Gastroesophageal sphincter (tissue), 4 donors: ENCODE results near the gene ZMIZ1. TPM values are rescaled to one million over a fixed set of nuclear protein-coding genes. Genes with fewer than 3 reads are reported as not detected.

Experiments
- ATAC-seq: fragments of 150-250 bp; one replicate; pipeline ENCODE4 v1.9.1; 2016; ENCODE audit warnings: mild to moderate bottlenecking, moderate library complexity
- H3K27ac ChIP-seq, 4 donors: fragments of 200-600 bp; sonication (generic) in 3 of 4; 1 replicate in 3 of 4; 2 replicates in 1 of 4; pipeline ENCODE4 v1.5.1; 2016 to 2019
- H3K27me3 ChIP-seq: fragments of 200-600 bp; sonication (generic); one replicate; pipeline ENCODE4 v1.5.1; 2019
- H3K36me3 ChIP-seq, 2 donors: fragments of 200-600 bp; sonication (generic); one replicate each; pipeline ENCODE4 v1.5.1; 2019; ENCODE audit warnings: control low read depth in 1 of 2
- H3K4me1 ChIP-seq, 3 donors: fragments of 200-600 bp; sonication (generic); 1 replicate in 2 of 3; 2 replicates in 1 of 3; pipeline ENCODE4 v1.5.1; 2016 to 2019; ENCODE audit warnings: control low read depth in 2 of 3
- H3K4me3 ChIP-seq, 2 donors: fragments of 200-600 bp; sonication (generic); one replicate each; pipeline ENCODE4 v1.5.1; 2019; ENCODE audit warnings: mild to moderate bottlenecking in 1 of 2, moderate library complexity in 1 of 2
- H3K9me3 ChIP-seq, 3 donors: fragments of 200-600 bp; sonication (generic); one replicate each; pipeline ENCODE4 v1.5.1; 2017 to 2019; ENCODE audit warnings: control low read depth in 2 of 3
- CTCF ChIP-seq, 4 experiments: fragments of 200-600 bp in 2 of 4; fragments of 450-650 bp in 2 of 4; sonication (generic) in 1 of 4; IDR thresholded peaks; one replicate each; pipeline ENCODE4 v1.5.1; 2017 to 2019; ENCODE audit warnings: antibody characterized with exemption in 4 of 4, mild to moderate bottlenecking in 2 of 4, moderate library complexity in 2 of 4
- EP300 ChIP-seq: sonication (generic); formaldehyde crosslinking; IDR thresholded peaks from one replicate; pipeline ENCODE4 v1.6.1; 2017; ENCODE audit warnings: antibody characterized with exemption, mild to moderate bottlenecking
- POLR2A ChIP-seq, 2 donors: fragments of 450-650 bp; IDR thresholded peaks; one replicate each; pipeline ENCODE4 v1.6.1; 2017; ENCODE audit warnings: antibody characterized with exemption in 2 of 2, mild to moderate bottlenecking in 2 of 2, moderate library complexity in 1 of 2
- POLR2AphosphoS5 ChIP-seq: sonication (generic); formaldehyde crosslinking; IDR thresholded peaks from one replicate; pipeline ENCODE4 v1.6.1; 2017; ENCODE audit warnings: antibody characterized with exemption
- WGBS, 2 donors: methylation state at CpG; one replicate each; pipeline ENCODE4 v1.1.5; 2018; ENCODE audit warnings: low coverage in 1 of 2; 5-methylcytosine and 5-hydroxymethylcytosine counted together
- total RNA-seq, 4 donors: library from RNA; depleted of rRNA; stranded (reverse); fragments of >200 nt; gene quantifications; one replicate each; pipeline ENCODE4 v1.1.0, GENCODE V29; 2016

The ZMIZ1 gene
- total RNA-seq, 4 donors from 2014 or later: 36.3 to 79.2 (median 67.1) TPM

GRCh38 chr10:79024296-79024695 lies 44.5 kb upstream of the ZMIZ1 start:
- H3K36me3 ChIP-seq: no peaks in the 10 kb centered on the region
- TF ChIP-seq POLR2A (IDR thresholded peaks at IDR 0.05): no peak
- no peak for TF ChIP-seq EP300
- TF ChIP-seq CTCF (IDR thresholded peaks at IDR 0.05): no peak
- no peak for TF ChIP-seq POLR2AphosphoS5
- no peaks in the 10 kb centered on the region for H3K9me3 ChIP-seq
- H3K27ac ChIP-seq: peak overlapping the region in 2 of 4 donors; percentile 36 to 41
- no peaks in the 10 kb centered on the region for H3K27me3 ChIP-seq
- 91% methylated on average over 5 of the region's 6 CpGs; no CpG with 5 or more reads in 1 of the 2 donors for WGBS, 2 donors
- no peak for ATAC-seq
- H3K4me1 ChIP-seq: peaks cover 0 to 25% (median 4%) of the 10 kb centered on the region in 3 donors
- no peak overlapping the region for H3K4me3 ChIP-seq

- Histone ChIP-seq H3K9me3 (no peaks in the 10 kb centered on the region), H3K27ac (peak overlapping the region in 2 of 4 donors; percentile 36 to 41), H3K4me1 (peaks cover 0 to 25% (median 4%) of the 10 kb centered on the region in 3 donors), H3K4me3 (no peak overlapping the region), H3K36me3 (no peaks in the 10 kb centered on the region), H3K27me3 (no peaks in the 10 kb centered on the region)
- TF ChIP-seq EP300: no peak
- no peak for TF ChIP-seq POLR2A (IDR thresholded peaks at IDR 0.05)
- no peak for TF ChIP-seq CTCF (IDR thresholded peaks at IDR 0.05)
- TF ChIP-seq POLR2AphosphoS5: no peak
- no peak for ATAC-seq
- WGBS, 2 donors: no CpG with 5 or more reads among the region's 5 CpGs
These were observed 44.0 kb upstream of the ZMIZ1 start for GRCh38 chr10:79024720-79025198.

GRCh38 chr10:79025199-79025832 lies 43.5 kb upstream of the ZMIZ1 start:
- H3K4me3 ChIP-seq: no peak overlapping the region
- H3K27me3 ChIP-seq: no peaks in the 10 kb centered on the region
- peak overlapping the region in 2 of 4 donors; percentile 36 to 41 for H3K27ac ChIP-seq
- peak; percentile 40 for TF ChIP-seq POLR2AphosphoS5
- no peak for TF ChIP-seq EP300
- peak; percentile 35 for ATAC-seq
- H3K36me3 ChIP-seq: no peaks in the 10 kb centered on the region
- H3K9me3 ChIP-seq: no peaks in the 10 kb centered on the region
- 19 to 20% methylated on average over 5 to 7 of the region's 22 CpGs for WGBS, 2 donors
- peaks cover 0 to 25% (median 4%) of the 10 kb centered on the region in 3 donors for H3K4me1 ChIP-seq

GRCh38 chr10:79026341-79026761 lies 42.4 kb upstream of the ZMIZ1 start:
- ATAC-seq: no peak
- H3K27me3 ChIP-seq: no peaks in the 10 kb centered on the region

GRCh38 chr10:79026806-79027146 lies 42.0 kb upstream of the ZMIZ1 start:
- H3K4me3 ChIP-seq: no peak overlapping the region
- no peaks in the 10 kb centered on the region for H3K9me3 ChIP-seq
- H3K36me3 ChIP-seq: no peaks in the 10 kb centered on the region
- TF ChIP-seq EP300: no peak
- no peak for TF ChIP-seq CTCF (IDR thresholded peaks at IDR 0.05)
- no peak for TF ChIP-seq POLR2AphosphoS5
- TF ChIP-seq POLR2A (IDR thresholded peaks at IDR 0.05): no peak
- 100% methylated on average over 2 of the region's 3 CpGs; no CpG with 5 or more reads in 1 of the 2 donors for WGBS, 2 donors
- no peaks in the 10 kb centered on the region for H3K27me3 ChIP-seq
- no peak for ATAC-seq
- H3K4me1 ChIP-seq: peaks cover 0 to 25% (median 4%) of the 10 kb centered on the region in 3 donors
- H3K27ac ChIP-seq: no peak overlapping the region

More at GRCh38 chr10:79026341-79026761, 42.4 kb upstream of the ZMIZ1 start:
- H3K4me3 ChIP-seq: no peak overlapping the region
- TF ChIP-seq EP300: no peak
- TF ChIP-seq POLR2AphosphoS5: no peak
- no peak for TF ChIP-seq POLR2A (IDR thresholded peaks at IDR 0.05)
- no peak for TF ChIP-seq CTCF (IDR thresholded peaks at IDR 0.05)
- H3K4me1 ChIP-seq: peaks cover 0 to 25% (median 4%) of the 10 kb centered on the region in 3 donors
- no peak overlapping the region for H3K27ac ChIP-seq
- no peaks in the 10 kb centered on the region for H3K36me3 ChIP-seq
- H3K9me3 ChIP-seq: no peaks in the 10 kb centered on the region
- 100% methylated on average over 2 of the region's 11 CpGs; no CpG with 5 or more reads in 1 of the 2 donors for WGBS, 2 donors
